NCI-H1105 treated with DMSO at 0.1 percent for 48 hours (cell line): ENCODE results near the gene GSTP1.
A peak's percentile ranks its signal among the peaks of the same experiment; 100 is the strongest.
"Not testable (repeated sequence)": the region's sequence is repeated elsewhere in the genome, so short reads cannot be mapped to it uniquely, and the experiment has no call there.

Experiments used
- DNase-seq: peaks from one replicate; lab custom pipeline; 2025; lab: John Stamatoyannopoulos, UW

The GSTP1 gene

GRCh38 chr11:67563705-67564114 lies 19.9 kb upstream of the GSTP1 start:
- DNase-seq: not testable (repeated sequence)

- no peak for DNase-seq
Observed at GRCh38 chr11:67564230-67564629, 19.4 kb upstream of the GSTP1 start.

- no peak for DNase-seq
Observed at GRCh38 chr11:67571443-67571842, 12.2 kb upstream of the GSTP1 start.

GRCh38 chr11:67572305-67572704 lies 11.3 kb upstream of the GSTP1 start:
- DNase-seq: no peak

GRCh38 chr11:67572747-67573419 lies 10.7 kb upstream of the GSTP1 start:
- peak; percentile 49 for DNase-seq

GRCh38 chr11:67574938-67575337 lies 8.7 kb upstream of the GSTP1 start:
- no peak for DNase-seq

GRCh38 chr11:67576735-67577475 lies 6.7 kb upstream of the GSTP1 start:
- no peak for DNase-seq

- no peak for DNase-seq
Observed at GRCh38 chr11:67577951-67578350, 5.7 kb upstream of the GSTP1 start.

- DNase-seq: no peak
Observed at GRCh38 chr11:67581469-67581868, 2.1 kb upstream of the GSTP1 start.

- DNase-seq: no peak
Observed at GRCh38 chr11:67582011-67582410, 1.6 kb upstream of the GSTP1 start.

- DNase-seq: no peak
Observed at GRCh38 chr11:67584205-67584880, 731 bp downstream of the GSTP1 start.

- no peak for DNase-seq
Observed at GRCh38 chr11:67584881-67585873, 1.6 kb downstream of the GSTP1 start.

- DNase-seq: no peak
Observed at GRCh38 chr11:67585911-67586310, 2.3 kb downstream of the GSTP1 start.

- DNase-seq: no peak
Observed at GRCh38 chr11:67586568-67587250, 3.1 kb downstream of the GSTP1 start.

GRCh38 chr11:67588136-67588503 lies 4.5 kb downstream of the GSTP1 start:
- DNase-seq: no peak

- DNase-seq: not testable (repeated sequence)
Observed at GRCh38 chr11:67588899-67589415, 5.3 kb downstream of the GSTP1 start.

- no peak for DNase-seq
Observed at GRCh38 chr11:67592880-67593564, 9.4 kb downstream of the GSTP1 start.

- no peak for DNase-seq
Observed at GRCh38 chr11:67593565-67593905, 9.9 kb downstream of the GSTP1 start.

- no peak for DNase-seq
Observed at GRCh38 chr11:67594480-67594879, 10.9 kb downstream of the GSTP1 start.

GRCh38 chr11:67596753-67597300 lies 13.2 kb downstream of the GSTP1 start:
- DNase-seq: no peak
